Keratinocyte (primary cell): ENCODE measurements around the gene TNK1. TPM values are rescaled to one million over a fixed set of nuclear protein-coding genes. Genes with fewer than 3 reads are reported as not detected.

Source experiments
- DNase-seq: peaks from one replicate; pipeline ENCODE4 v3.0.0-alpha.2; 2011; ENCODE audit warnings: low read depth, missing footprints, low spot score
- FAIRE-seq: peaks from 2 replicates; lab custom pipeline; 2011; peaks lifted over from hg19 to GRCh38; lab: Jason Lieb, UNC
- H2AFZ ChIP-seq: 2 replicates; pipeline ENCODE4 v1.6.0; 2012; ENCODE audit warnings: low read length, control low read depth, inconsistent platforms; ENCODE audit not compliant: control insufficient read depth
- H3K27ac ChIP-seq: 2 replicates; pipeline ENCODE4 v1.5.1; 2011; ENCODE audit warnings: low read length; ENCODE audit not compliant: control insufficient read depth, insufficient read depth
- H3K27me3 ChIP-seq: 3 replicates; pipeline ENCODE4 v1.6.0; 2011; ENCODE audit warnings: low read length; ENCODE audit not compliant: control insufficient read depth, insufficient read depth; ENCODE audit errors: extremely low read depth
- H3K36me3 ChIP-seq, 2 experiments: 2 replicates in 1 of 2; 3 replicates in 1 of 2; pipeline ENCODE4 v1.5.1; 2011; ENCODE audit warnings: low read length in 2 of 2, mild to moderate bottlenecking in 1 of 2; ENCODE audit not compliant: control insufficient read depth in 2 of 2, insufficient read depth in 2 of 2; ENCODE audit errors: extremely low read depth in 1 of 2
- H3K4me1 ChIP-seq: 3 replicates; pipeline ENCODE4 v1.5.1; 2011; ENCODE audit warnings: low read length; ENCODE audit not compliant: control insufficient read depth, insufficient read depth; ENCODE audit errors: extremely low read depth
- H3K4me2 ChIP-seq: 3 replicates; pipeline ENCODE4 v1.6.0; 2011; ENCODE audit warnings: low read depth, low read length; ENCODE audit not compliant: control insufficient read depth, insufficient read depth; ENCODE audit errors: extremely low read depth
- H3K4me3 ChIP-seq, 3 experiments: fragments of 200-600 bp in 1 of 3; sonication (generic) in 1 of 3; 2 replicates in 2 of 3; 3 replicates in 1 of 3; pipeline ENCODE4 v1.5.1; 2011 to 2016; ENCODE audit warnings: low read length in 3 of 3, mild to moderate bottlenecking in 3 of 3, control low read depth in 2 of 3, inconsistent platforms in 1 of 3, low read depth in 1 of 3, mixed read lengths in 1 of 3, mixed run types in 1 of 3, moderate library complexity in 1 of 3; ENCODE audit not compliant: control insufficient read depth in 2 of 3, insufficient read depth in 2 of 3; ENCODE audit errors: extremely low read depth in 1 of 3
- H3K79me2 ChIP-seq: 2 replicates; pipeline ENCODE4 v1.6.0; 2012; ENCODE audit warnings: low read length; ENCODE audit not compliant: control insufficient read depth, insufficient read depth
- H3K9ac ChIP-seq: 3 replicates; pipeline ENCODE4 v1.6.0; 2011; ENCODE audit warnings: low read length; ENCODE audit not compliant: control insufficient read depth, insufficient read depth; ENCODE audit errors: extremely low read depth
- H3K9me1 ChIP-seq: 3 replicates; pipeline ENCODE4 v1.6.0; 2011; ENCODE audit warnings: low read length; ENCODE audit not compliant: control insufficient read depth, insufficient read depth; ENCODE audit errors: extremely low read depth
- H3K9me3 ChIP-seq: 2 replicates; pipeline ENCODE4 v1.5.1; 2012; ENCODE audit warnings: low read depth, low read length; ENCODE audit not compliant: control insufficient read depth
- H4K20me1 ChIP-seq: 3 replicates; pipeline ENCODE4 v1.6.0; 2011; ENCODE audit warnings: low read length; ENCODE audit not compliant: control insufficient read depth, insufficient read depth; ENCODE audit errors: extremely low read depth
- CTCF ChIP-seq, 3 experiments: IDR thresholded peaks in 1 of 3; conservative IDR thresholded peaks in 1 of 3; optimal IDR thresholded peaks in 1 of 3; 2 replicates in 2 of 3; 3 replicates in 1 of 3; pipeline versions ENCODE3 to v1.5.1; 2011; ENCODE audit warnings: low read length in 3 of 3, mild to moderate bottlenecking in 3 of 3, moderate library complexity in 2 of 3, control low read depth in 1 of 3, inconsistent platforms in 1 of 3; ENCODE audit not compliant: insufficient read depth in 2 of 3; ENCODE audit errors: extremely low read depth in 1 of 3
- EZH2 ChIP-seq: IDR thresholded peaks from one replicate; pipeline ENCODE4 v1.6.1; 2012; ENCODE audit warnings: inconsistent platforms, mild to moderate bottlenecking, low read length, moderate library complexity
- dilution Hi-C: fragments of 300-500 bp; cut with MboI; formaldehyde crosslinking; loops from one replicate; pipeline ENCODE4 v1.7.0; 2020; ENCODE audit warnings: low sequenced_read_pairs; ENCODE audit not compliant: extremely low pct_ligation_motif_present
- polyA plus RNA-seq, 5 experiments: library from polyadenylated mRNA; depleted of rRNA in 3 of 5; stranded (reverse) in 3 of 5; stranded (forward) in 1 of 5; unstranded in 1 of 5; fragments of >200 nt; gene quantifications; 1 replicate in 1 of 5; 2 replicates in 3 of 5; 3 replicates in 1 of 5; pipeline versions ENCODE4 v1.2.1 to v1.2.3, GENCODE V29; 2011 to 2012; ENCODE audit warnings: missing spikeins in 2 of 5, low read depth in 1 of 5, low replicate concordance in 1 of 5

TNK1 gene
- polyA plus RNA-seq, 1 donor (not counting 4 experiments of a cell fraction or from before 2014, with no cell fraction given) = 10.6 TPM

GRCh38 chr17:7421186-7421585 is 40.3 kb downstream of the TNK1 start:
- H3K4me2 ChIP-seq = no peak overlapping the region
- H3K27ac ChIP-seq = no peak overlapping the region
- no peak for FAIRE-seq
- H3K9ac ChIP-seq = no peak overlapping the region
- H3K79me2 ChIP-seq = no peaks in the 10 kb centered on the region
- no peak for DNase-seq
- H2AFZ ChIP-seq = no peak overlapping the region
- no peaks in the 10 kb centered on the region for H3K9me3 ChIP-seq
- no peaks in the 10 kb centered on the region for H3K27me3 ChIP-seq
- peaks cover 0 to 3% of the 10 kb centered on the region in 2 experiments for H3K36me3 ChIP-seq
- no peak overlapping the region for H3K4me3 ChIP-seq
- no peaks in the 10 kb centered on the region for H3K9me1 ChIP-seq
- no peaks in the 10 kb centered on the region for H3K4me1 ChIP-seq
- TF ChIP-seq EZH2 (no peak), CTCF (optimal IDR thresholded peaks at IDR 0.05 in 1 of 3, IDR thresholded peaks at IDR 0.05 in 1 of 3, conservative IDR thresholded peaks at IDR 0.05 in 1 of 3; ENCODE audit: extremely low read depth in 1 of 3, insufficient read depth in 2 of 3, low read length in 3 of 3) (no peak)
- dilution Hi-C loops = no loop called here
- no peaks in the 10 kb centered on the region for H4K20me1 ChIP-seq

- DNase-seq = no peak
- H3K27me3 ChIP-seq = no peaks in the 10 kb centered on the region
These were observed 42.8 kb downstream of the TNK1 start for GRCh38 chr17:7423679-7424078.

DNA sequence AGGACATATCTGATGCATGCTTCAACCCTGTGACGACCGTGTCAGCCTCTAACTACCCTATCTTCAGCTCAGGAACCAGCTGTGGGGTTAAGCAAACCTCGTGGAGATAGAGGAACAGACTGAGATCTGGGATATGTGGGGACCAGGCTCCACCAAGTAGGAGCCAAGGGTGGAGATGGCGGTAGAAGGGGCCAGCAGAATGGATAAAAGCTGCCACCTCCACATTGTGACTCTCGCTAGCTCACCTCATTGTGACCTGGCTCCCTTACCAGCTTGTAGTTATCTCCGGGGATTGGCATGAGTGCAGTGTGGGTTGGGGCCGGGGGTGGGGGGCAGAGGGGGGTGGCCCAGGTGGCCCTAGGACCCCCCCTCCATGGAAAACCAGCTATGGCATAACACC is 44.4 kb downstream of the TNK1 start, which contains the start of gene SPEM2:
Gene SPEM2, plus strand, starts transcription at position 301 of the 400 bp plus-strand sequence. Its CDS starts 73 bp downstream, at position 374.
- no peak for FAIRE-seq
- dilution Hi-C loops = no loop called here

More at GRCh38 chr17:7423679-7424078, 42.8 kb downstream of the TNK1 start:
- dilution Hi-C loops = no loop called here
- TF ChIP-seq EZH2 = no peak
- no peak overlapping the region for H3K9ac ChIP-seq
- no peak overlapping the region for H3K4me3 ChIP-seq
- no peaks in the 10 kb centered on the region for H4K20me1 ChIP-seq
- no peaks in the 10 kb centered on the region for H3K36me3 ChIP-seq
- FAIRE-seq = no peak
- H3K27ac ChIP-seq = no peak overlapping the region
- H3K79me2 ChIP-seq = no peaks in the 10 kb centered on the region
- no peaks in the 10 kb centered on the region for H3K9me1 ChIP-seq
- H2AFZ ChIP-seq = no peak overlapping the region
- no peak overlapping the region for H3K4me2 ChIP-seq
- H3K9me3 ChIP-seq = no peaks in the 10 kb centered on the region
- no peaks in the 10 kb centered on the region for H3K4me1 ChIP-seq

More for the DNA sequence above, 44.4 kb downstream of the TNK1 start, which contains the start of gene SPEM2:
- Histone ChIP-seq H3K4me2 (no peak within 1 kb of the TSS), H2AFZ (no peak within 1 kb of the TSS), H3K27ac (no peak within 1 kb of the TSS), H3K9me3 (no peaks in the 10 kb centered on the region), H3K4me3 (no peak within 1 kb of the TSS), H3K9ac (no peak within 1 kb of the TSS), H3K79me2 (no peaks in the 10 kb centered on the region), H4K20me1 (no peaks in the 10 kb centered on the region), H3K4me1 (no peaks in the 10 kb centered on the region), H3K27me3 (no peaks in the 10 kb centered on the region), H3K36me3 (no peaks in the 10 kb centered on the region), H3K9me1 (no peaks in the 10 kb centered on the region)
- no peak for TF ChIP-seq CTCF (optimal IDR thresholded peaks at IDR 0.05 in 1 of 3, IDR thresholded peaks at IDR 0.05 in 1 of 3, conservative IDR thresholded peaks at IDR 0.05 in 1 of 3; ENCODE audit: extremely low read depth in 1 of 3, insufficient read depth in 2 of 3, low read length in 3 of 3)
- TF ChIP-seq EZH2 = no peak
- DNase-seq = no peak
